ENCODE data around the gene FAM114A1.

DNA sequence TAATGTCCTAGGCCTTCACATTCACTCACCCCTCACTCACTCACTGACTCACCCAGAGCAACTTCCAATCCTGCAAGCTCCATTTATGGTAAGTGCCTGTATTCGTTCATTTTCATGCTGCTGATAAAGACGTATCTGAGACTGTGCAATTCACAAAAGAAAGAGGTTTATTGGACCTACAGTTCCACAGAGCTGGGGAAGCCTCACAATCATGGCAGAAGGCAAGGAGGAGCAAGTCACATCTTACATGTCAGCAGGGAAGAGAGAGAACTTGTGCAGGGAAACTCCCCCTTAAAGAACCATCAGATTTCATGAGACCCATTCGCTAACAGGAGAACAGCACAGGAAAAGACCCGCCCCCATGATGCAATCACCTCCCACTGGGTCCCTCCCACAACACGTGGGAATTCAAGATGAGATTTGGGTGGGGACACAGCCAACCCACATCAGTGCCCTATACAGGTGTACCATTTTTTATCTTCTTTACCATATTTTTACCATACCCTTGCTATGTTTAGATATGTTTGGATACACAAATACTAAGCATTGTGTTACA lies 44.8 kb upstream of the FAM114A1 start:
- no peak for TF ChIP-seq CTCF (IDR thresholded peaks at IDR 0.05; ENCODE audit: insufficient read depth, low read depth, low read length)
- TF ChIP-seq EZH2 (IDR thresholded peaks at IDR 0.05; ENCODE audit: insufficient read depth, low read length), result no peak
